Stimulated activated CD8-positive, alpha-beta memory T cell treated with anti-CD3 and anti-CD28 coated beads, Interleukin-15, amount 100 ng/mL, for 1 hour (primary cell): ENCODE data around the gene ZCCHC3.
"Not testable (repeated sequence)": the region's sequence is repeated elsewhere in the genome, so short reads cannot be mapped to it uniquely, and the experiment has no call there.

Experiments
- DNase-seq: peaks from one replicate; pipeline ENCODE4 v3.0.0-alpha.2; 2020; ENCODE audit warnings: low read depth

ZCCHC3 gene

GRCh38 chr20:297098-297924, at the start of gene ZCCHC3:
TSS of gene ZCCHC3 (plus strand) at chr20:297570. CDS start at chr20:297587, 17 bp downstream.
- DNase-seq = peak; percentile 58

- no peak for DNase-seq
Measured at GRCh38 chr20:251354-251753, 46.0 kb upstream of the ZCCHC3 start.

- no peak for DNase-seq
Measured at GRCh38 chr20:252801-253200, 44.6 kb upstream of the ZCCHC3 start.

GRCh38 chr20:253447-253846, 43.9 kb upstream of the ZCCHC3 start:
- not testable (repeated sequence) for DNase-seq

GRCh38 chr20:257419-257818, 40.0 kb upstream of the ZCCHC3 start, which contains the start of gene DEFB132:
TSS of gene DEFB132 (plus strand) at chr20:257724. CDS start at chr20:257779, 55 bp downstream.
- no peak for DNase-seq

- DNase-seq = no peak
Measured at GRCh38 chr20:258269-258858, 39.0 kb upstream of the ZCCHC3 start.

- no peak for DNase-seq
Measured at GRCh38 chr20:258963-259362, 38.4 kb upstream of the ZCCHC3 start.

GRCh38 chr20:259981-260380, 37.4 kb upstream of the ZCCHC3 start:
- DNase-seq = no peak

- DNase-seq = no peak
Measured at GRCh38 chr20:263701-264100, 33.7 kb upstream of the ZCCHC3 start.

- peak; percentile 79 for DNase-seq
Measured at GRCh38 chr20:266596-267562, 30.5 kb upstream of the ZCCHC3 start.

- DNase-seq = no peak
Measured at GRCh38 chr20:270517-270916, 26.9 kb upstream of the ZCCHC3 start.

GRCh38 chr20:271069-271468, 26.3 kb upstream of the ZCCHC3 start:
- DNase-seq = no peak

GRCh38 chr20:271528-271927, 25.8 kb upstream of the ZCCHC3 start:
- DNase-seq = no peak

- no peak for DNase-seq
Measured at GRCh38 chr20:272718-273117, 24.7 kb upstream of the ZCCHC3 start.

- no peak for DNase-seq
Measured at GRCh38 chr20:273884-274283, 23.5 kb upstream of the ZCCHC3 start.

- DNase-seq = no peak
Measured at GRCh38 chr20:275791-276190, 21.6 kb upstream of the ZCCHC3 start.

GRCh38 chr20:276620-277495, 20.5 kb upstream of the ZCCHC3 start:
- no peak for DNase-seq

GRCh38 chr20:277496-277781, 19.9 kb upstream of the ZCCHC3 start:
- no peak for DNase-seq

- DNase-seq = no peak
Measured at GRCh38 chr20:278181-278580, 19.2 kb upstream of the ZCCHC3 start.

- DNase-seq = no peak
Measured at GRCh38 chr20:278607-279571, 18.5 kb upstream of the ZCCHC3 start.
